NCI-H2107 treated with DMSO at 0.1 percent for 48 hours (cell line): ENCODE results near the gene LAMA3.

Source experiments
- DNase-seq: peaks from one replicate; lab custom pipeline; 2025; ENCODE audit not compliant: unreplicated experiment; lab: John Stamatoyannopoulos, UW

LAMA3 gene

DNA sequence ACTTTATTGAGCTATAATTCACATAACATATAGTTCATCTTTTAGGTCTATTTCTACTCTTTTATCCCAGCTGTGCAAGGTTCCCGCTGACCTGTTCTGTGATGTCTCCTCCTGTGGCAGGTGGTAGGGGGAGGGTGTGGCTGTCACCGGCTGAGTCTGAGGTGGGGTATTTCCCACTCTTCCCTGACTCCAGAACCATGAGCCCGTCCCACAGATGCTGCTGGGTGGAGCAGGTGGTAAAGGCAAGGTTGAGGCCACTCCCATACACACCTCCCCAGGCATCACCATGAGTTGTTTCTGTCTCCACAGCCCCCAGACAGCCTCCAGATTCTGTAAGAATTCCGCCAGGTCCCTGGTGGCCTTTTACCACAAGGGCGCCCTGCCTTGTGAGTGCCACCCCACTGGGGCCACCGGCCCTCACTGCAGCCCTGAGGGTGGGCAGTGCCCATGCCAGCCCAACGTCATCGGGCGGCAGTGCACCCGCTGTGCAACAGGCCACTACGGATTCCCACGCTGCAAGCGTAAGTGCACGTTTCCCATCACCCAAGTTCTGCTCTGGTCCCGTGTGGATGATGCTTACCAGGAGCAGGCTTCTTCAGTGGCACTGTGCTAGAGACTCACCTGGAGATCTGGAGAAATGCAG is 156.9 kb downstream of the LAMA3 start:
- no peak for DNase-seq

DNA sequence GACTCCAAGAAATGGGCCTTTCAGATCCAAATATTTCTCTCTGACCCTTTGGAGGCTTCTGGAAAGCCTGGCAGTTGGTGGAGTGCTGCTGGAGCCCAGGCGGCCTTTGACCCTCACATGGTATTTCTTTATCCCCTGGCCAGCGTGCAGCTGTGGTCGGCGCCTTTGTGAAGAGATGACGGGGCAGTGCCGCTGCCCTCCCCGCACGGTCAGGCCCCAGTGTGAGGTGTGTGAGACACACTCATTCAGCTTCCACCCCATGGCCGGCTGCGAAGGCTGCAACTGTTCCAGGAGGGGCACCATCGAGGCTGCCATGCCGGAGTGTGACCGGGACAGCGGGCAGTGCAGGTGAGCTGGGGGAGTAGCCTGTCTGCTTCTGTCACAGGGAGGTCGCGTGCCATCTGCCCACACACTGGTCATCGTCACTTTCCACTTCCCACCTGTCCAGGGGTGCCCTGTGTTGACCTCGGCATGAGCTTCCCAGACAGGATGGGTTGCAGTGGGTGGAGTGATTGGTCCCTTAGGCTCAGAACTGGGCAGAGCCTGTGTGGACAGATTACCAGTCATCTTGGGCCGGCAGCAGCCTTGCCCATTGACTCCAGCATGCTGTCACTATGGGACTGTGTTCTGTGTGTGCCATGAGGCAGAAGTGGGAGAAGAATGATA is 158.2 kb downstream of the LAMA3 start:
- DNase-seq = no peak

DNA sequence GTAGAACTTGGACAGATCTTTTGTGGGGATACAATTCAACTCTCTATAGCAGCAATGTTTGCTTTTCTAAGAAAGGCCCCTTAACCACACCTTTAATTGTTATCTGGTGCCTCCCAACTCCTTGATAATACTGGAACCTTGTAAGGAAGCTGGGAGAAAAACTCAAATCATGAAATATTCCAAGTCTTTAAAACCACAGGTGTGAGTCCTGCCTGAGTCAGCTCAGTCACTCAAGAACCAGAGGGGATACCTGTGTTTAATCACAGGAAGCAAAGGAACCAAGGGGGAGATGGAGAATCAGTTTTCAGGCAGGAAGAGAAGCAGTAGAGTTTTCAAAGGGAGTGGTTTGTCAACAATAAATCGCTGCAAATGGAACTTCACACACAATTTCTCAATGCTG is 159.9 kb downstream of the LAMA3 start:
- no peak for DNase-seq

DNA sequence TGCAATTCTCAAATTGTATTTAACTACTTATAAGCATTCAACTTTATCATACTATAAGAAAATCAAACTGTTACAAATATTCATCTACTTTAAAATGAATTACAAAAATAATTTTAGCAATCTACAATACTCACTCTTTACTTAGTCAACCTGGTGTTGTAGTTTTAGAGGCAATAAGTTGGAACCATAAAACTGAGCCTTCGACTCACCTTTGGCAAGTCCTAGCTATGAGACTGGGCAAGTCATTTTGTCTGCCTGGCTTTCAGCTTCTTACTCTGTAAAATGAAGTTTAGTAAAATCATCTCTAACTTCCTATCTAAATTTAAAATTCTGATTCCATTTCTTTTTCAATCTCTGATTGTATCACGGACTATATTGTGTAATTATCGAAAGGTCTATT is 161.0 kb downstream of the LAMA3 start:
- no peak for DNase-seq

DNA sequence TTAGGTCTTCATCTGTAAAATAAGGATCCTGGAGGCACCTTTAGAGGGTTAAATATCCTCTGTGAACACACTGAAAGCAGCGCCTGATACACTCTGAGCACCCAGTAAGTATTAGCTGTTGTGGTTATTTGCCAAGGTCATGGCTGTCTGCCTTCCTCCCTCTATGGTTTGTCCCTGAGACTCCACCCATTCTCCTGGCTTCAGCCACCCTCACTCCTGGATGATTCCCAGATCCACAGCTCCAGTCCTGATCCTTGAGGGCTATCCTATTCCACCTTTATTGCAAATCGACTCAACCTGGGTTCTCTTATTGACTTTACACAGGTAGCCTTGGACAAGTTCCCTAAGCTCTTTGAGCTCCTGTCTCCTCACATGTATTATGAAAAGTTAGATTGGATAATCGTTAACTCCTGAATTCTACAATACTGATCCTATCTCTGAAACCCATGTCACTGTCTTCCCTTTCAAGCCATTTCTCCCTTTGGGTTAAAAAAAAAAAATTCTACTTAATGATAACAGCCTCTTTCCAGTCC is 162.3 kb downstream of the LAMA3 start:
- no peak for DNase-seq

DNA sequence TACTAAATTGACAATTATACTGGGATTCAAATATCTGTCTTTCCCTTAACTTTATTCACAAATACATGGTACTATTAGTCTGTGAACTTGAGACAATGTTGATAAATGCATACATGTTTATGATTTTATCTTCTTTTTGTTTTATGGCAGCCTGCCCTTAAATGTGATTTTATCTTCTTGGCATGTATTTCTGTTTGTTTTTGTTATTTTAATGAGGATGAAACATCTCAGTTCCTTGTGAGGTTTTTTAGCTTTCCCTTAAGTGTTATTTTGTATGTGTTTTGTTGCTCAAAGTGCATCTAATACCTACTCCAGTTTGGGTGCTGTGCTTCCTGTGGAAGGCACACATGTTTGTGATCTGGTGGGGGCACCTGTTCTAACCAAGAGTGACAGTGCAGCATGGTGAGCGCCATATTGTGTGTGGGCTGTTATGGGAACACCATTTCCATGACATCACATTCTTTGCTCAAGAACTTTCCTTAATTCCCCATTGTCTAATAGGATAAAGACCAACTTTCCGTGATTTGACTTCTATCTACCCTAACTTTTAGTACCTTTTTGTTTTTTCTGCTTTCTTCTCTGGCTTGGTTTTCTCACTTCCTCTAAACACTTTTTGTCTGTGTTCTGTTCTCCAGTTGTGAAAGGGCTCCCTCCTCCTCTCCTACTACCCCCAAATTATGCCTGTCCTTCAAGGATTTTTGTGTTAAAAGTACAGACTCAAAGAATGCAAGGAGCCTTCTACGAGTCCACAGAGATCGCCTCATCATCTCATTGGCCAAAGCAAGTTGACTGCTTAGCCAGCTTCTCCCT is 163.2 kb downstream of the LAMA3 start:
- no peak for DNase-seq

DNA sequence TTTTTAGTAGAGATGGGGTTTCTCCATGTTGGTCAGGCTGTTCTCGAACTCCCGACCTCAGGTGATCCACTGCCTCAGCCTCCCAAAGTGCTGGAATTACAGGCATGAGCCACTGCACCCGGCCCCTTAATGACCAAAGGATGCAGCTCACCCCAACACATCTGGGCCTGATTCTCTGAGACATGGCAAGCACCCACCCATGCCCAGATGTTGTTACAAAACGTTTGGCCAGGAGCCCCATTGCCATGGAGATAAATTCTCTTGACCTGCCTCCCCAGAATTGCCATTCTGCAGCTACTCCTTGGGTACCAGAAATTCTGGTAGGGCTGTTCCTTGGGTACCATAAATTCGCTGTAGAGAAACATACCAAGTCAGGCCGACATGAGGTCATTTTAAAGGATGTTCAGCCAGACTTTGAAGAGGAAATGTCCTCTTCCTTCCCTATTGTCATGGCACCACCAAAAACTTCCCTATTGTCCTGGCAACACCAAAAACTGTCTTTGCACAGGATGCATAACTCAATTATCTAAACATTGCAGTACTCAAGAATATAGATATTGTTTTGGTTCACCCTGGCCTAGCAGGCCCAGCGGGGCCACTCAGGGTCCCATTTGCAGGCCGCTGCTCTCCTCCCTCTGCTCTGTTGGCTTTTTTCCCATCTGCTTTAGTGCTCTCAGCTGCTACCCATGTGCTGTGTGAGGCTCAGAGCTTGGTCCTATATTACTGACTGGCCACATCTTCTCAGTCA is 164.4 kb downstream of the LAMA3 start:
- DNase-seq = no peak

DNA sequence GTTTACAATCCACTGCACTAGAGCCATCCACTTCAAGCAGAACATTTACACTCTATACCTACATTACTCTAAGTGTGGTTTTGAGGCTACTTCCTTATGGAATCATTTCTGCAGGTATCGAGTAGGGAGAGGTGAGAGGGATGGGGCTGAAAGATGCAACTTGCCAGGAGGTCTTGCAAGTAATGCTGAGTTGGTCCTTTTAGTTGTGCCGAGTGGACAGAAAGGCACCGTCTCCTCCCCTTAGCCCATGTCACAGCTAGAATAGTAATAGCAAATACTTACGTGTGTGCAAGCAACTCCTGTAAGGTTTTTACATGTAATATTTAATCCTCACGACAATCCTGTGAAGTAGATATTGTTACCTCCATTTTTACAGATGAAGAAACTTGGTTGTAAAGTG is 166.5 kb downstream of the LAMA3 start:
- DNase-seq = no peak

DNA sequence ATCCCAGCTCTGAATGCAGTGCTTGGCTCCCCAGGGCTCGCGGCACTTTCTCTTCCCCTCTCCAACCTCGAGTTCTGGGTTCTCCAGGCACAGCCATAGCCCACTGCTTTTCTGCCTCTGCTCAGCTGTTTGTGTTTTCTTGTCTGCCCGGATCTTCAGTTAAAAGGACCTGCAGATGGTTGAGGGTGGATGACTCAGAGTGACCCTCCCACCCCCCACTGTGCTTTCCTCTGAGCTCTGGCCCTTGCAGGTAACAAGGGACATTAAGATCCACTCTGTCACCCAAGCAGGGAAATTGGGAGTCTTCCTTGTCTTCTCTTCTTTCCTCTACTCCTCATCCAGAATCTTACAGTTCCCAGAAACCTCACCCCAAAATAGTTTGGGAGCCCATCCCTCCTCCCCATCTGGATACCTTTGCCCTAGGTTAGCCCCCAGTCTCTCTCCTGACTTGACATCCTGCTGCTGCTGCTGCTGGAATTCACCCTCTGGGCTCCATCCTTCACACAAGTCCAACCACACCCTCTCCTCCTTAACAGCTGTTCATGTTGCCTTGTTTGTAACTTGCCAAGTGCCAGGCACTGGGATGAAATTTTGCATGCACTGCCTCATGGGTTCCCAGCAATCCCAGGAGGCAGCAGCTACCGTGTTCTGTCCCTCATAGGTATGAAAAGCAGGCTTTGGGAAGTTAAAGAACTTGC is 167.4 kb downstream of the LAMA3 start:
- DNase-seq = no peak

DNA sequence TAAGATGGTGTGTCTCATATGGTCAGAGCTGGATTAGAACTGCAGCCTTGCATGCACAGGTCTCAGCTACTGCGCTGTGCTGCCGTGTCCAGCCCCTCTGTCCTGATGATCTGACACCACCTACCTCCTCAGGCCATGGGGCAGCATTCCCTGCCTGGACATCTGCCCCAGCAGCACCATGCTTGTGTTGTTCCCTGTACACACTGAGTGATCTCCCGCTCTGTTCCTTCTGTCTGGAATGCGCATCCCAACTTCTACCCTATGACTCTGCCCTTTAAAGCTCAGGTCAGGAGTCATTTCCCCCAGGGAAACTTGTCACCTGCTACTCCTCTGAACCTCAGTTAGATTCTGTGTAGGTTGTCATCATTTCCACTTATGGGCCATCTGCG is 167.9 kb downstream of the LAMA3 start:
- no peak for DNase-seq

DNA sequence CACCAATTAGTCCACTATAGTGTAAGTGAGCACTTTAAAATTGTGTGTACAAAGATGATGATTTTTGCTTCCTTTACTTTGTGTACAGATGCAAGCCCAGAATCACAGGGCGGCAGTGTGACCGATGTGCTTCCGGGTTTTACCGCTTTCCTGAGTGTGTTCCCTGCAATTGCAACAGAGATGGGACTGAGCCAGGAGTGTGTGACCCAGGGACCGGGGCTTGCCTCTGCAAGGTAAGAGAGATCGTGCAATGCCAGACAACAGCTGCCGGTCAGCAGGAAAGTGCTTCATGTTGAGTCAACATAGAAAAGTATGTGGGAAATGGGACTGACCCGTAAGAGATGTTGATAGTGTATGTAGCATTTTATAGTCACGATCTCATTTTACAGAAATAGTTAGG is 168.5 kb downstream of the LAMA3 start:
- no peak for DNase-seq

DNA sequence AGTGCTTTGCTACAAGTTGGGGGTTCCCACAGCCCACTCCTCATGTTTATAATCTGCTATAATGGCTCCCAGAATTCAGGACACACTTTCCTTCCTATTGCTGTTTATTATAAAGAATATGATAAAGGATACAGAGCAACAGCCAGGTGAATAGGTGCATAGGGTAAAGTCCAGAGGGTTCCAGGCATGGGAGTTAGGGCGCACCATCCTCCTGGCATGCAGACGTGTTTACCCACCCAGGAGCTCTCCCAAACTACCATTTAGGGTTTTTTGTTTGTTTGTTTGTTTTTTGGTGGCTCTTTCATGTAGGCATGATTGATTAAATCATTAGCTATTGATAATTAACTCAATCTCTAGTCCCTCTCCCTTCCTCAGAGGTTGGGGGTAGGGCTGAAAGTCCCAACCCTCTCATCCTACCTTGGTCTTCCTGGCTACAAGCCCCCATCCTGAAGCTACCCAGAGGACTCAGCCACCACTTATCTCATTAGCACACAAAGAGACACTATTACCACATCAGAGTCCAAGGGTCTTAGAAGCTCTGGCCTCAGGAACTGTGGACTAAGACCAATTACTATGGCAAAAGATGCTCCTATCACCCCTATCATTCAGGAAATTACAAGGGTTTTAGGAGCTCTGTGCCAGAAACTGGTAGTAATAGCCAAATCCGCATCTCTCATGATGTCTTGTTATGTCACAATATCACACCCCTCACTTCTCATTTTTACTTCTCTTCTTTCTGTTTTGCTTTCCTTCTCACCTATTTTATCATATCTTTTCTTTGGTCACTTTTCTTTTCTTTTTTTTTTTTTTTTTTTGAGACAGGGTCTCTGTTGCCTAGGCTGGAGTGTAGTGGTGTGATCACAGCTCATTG is 170.4 kb downstream of the LAMA3 start:
- no peak for DNase-seq

DNA sequence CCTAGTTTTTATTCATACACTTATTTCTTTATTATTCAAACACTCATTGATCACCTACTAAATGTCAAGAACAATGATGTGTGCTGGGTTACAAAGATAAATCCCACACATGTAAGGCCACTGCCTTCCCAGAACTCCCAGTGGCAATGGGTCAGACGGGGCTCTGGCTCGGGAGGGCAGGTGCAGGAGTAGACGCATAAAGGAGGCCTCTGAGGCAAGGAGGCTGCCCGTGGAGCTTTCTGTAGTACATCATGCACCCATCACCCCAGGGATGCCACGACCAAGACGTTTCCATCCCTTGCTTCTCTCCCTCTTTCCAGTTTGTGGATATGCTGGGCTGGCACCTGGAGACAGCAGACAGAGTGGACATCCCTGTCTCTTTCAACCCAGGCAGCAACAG is 172.1 kb downstream of the LAMA3 start:
- no peak for DNase-seq

DNA sequence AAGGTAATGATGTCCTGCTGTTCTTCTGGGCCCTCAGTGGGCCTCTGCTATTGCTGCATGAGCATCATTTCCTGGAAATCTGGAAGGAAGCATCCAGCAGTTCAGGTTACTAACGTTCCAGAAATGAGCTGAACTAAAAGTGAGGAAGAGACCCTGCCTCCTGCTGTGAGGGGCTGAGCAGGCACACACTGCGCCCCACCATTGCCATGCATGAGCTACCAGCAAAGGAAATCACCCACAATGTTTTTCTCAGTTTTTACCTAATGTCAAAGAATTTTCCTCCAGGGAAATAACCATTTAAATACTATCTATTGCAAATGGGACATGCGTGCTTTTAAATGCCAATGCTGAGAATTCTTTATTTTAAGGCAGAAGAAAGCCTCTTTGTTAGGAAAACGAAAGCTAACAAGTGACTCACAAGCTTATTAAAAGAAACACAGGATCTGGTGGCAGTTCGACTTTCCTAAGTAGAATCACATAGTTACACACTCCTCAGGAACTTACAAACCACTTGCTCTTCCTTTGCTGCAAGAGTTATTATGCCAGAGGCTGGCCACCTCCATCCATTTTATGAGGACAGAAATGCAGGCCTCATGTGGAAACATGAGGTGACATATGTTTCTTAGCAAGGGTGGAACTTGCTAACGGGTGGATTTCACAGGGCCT is 172.7 kb downstream of the LAMA3 start:
- DNase-seq = no peak

DNA sequence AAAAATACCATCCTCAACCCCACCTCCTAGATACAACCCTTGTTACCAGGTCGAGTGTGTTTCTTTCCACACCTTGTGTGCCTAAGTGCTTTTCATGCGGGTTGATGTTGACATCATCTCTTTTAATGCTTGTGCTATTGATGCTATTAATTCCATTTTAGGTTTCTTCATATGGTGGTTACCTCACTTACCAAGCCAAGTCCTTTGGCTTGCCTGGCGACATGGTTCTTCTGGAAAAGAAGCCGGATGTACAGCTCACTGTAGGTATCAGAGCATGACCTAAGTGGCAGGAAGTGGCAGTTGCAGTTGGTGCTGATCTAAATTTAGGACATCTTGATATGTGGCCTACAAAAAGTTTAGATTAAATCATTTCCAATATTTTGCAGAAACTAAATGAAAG is 175.4 kb downstream of the LAMA3 start:
- DNase-seq = no peak

DNA sequence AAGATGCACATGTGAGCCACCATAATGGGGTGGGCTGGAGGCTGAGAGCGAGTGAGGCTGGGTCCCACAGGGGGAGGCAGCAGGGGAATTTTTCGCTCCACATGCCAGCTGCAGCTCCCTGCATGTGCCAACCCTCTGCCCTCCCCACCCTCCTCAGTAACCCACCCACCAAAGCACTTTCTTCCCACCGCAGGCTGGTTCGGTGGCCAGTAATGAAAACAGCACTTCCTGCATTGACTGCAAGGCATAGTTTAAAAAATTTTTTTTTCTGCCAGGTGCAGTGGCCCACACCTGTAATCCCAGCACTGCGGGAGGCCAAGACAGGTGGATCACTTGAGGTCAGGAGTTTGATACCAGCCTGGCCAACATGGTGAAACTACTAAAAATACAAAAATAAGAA is 177.8 kb downstream of the LAMA3 start:
- no peak for DNase-seq

DNA sequence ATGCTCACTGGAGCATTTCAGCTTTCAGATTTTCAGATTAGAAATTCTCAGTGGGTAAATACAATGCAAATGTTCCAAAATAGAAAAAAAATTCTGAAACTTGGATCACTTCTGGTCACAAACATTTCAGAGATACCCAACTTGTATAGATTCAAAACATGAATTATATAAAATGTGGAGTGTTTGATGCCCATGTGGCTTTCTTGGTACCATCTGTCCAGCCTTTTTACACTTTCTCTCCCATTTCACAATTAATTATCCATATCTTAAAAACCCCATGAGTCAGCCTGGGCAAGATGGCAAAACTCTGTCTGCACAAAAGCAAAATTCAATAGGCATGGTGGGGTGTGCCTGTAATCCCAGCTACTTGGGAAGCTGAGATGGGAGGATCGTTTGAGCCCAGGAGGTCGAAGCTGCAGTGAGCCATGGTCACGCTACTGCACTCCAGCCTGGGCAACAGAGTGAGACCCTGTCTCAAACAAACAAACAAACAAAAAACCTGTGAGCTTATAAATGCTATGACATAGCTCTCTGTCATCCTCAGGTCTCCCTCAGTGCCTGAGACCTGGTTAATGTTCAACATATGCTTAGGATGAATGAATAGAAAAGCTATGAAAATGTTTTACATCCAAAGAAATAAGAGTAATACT is 179.0 kb downstream of the LAMA3 start:
- DNase-seq = no peak

DNA sequence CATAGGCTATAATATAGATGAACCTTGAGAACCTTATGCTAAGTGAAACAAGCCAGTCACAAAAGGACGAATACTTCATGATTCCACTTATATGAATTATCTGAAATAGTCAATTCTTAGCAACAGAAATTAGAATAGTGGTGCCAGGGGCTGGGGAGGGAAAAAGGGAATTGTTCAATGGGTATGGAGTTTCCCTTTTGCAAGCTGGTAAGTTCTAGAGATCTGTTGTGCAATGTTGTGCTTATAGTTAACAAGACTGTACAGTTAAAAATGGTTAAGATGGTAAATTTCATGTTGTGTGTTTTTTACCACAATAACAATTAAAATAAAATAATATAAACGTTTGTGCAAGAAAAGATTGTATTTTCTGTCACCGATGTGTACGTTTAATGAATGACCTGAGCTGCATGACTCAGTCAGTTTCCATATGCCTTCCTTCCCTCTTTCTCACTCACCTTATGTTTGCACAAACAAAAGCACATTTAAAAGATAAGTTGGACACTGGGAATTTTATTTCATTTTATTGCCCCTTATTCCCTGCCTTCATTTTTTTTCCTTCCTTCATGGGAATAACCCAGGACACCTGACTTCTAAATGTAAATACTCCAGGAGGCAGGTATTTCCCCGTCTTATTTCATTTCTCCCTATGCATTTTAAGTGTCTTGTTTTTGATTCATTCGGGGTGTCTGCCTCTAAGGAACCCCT is 181.6 kb downstream of the LAMA3 start:
- DNase-seq = no peak
